ENCODE data around the gene GET4.

Gene GET4

DNA sequence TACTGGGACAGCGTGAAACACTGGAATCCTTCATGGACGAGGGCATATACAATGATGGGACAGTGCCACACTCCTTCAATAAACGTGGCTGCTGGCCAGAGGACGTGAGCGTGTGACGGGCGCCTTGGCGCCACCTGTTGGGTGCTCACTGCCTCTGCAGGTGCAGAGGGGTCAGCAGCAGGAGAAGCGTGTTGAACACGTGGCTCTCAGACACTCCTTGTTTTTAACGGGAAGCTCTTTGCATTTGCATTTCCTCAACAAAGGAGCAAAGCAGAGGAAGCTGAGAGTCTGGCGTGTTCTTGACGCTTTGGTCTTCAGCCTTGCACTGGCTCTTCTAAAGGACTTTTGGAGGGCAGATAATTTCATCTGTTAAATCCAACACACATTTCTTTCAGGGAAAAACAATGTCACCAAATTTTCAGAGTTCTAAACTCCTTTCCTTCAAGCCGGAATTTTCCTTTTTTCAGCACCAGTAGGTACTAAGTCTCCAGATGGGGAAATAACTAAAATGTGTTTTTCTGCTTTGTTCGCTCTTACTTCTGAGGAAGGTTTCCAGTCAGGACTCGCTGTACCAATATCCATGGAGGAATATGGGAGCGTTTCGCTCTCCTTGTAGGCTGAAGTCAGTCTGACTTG, 2.9 kb upstream of the GET4 start:
- peak; percentile 78 for DNase-seq

DNA sequence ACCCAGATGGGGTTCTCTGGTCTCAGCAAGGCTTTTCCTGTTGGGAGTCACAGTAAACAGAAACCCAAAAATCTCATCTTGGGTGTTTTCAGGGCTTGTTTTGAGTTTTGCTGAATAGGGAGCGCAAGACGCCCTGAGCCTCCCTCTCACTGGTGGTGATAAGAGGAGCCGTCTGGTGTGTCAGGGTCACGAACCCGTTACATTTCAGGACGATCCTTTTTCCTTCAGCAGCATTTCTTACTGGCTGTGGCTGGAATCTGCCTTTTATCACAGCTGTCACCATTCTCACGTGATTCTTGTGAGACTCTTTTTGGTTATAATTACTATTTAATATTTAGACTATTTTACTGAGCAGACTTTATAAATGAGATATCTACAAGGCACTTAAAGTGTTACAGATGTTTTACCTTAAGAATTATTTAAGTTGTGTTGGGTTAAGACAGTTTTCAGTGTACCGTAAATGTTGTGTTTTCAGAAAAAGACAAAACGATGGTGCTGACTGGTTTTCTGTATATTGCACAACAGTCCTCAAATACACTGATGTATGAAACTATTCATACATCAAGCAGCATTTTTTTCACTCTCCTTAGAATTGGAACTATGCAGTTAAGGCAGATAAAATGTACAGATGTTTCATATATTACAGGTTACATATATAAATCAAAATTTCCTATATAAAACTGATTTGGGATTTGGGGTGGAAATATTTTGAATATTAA, 2.2 kb upstream of the GET4 start:
- DNase-seq, result no peak

DNA sequence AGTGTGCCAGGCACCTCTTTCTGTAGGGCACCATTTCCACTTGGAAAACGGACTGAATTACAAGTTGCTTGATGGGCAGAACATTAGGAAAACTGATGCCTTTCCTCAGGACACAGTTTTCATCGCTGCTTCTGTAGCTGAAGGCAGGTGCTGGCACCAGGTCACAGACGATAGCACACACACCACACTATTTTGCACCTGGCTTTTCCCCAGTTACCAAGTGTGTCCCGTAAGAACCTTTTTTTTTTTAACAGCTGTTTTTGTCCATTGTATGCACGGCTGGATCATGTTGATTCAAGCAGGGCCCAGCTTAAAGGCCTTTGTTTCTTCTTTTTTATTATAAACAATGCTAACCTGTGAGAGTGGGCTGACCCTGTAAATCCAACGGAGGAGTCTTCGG, 1.3 kb upstream of the GET4 start:
- no peak for DNase-seq

DNA sequence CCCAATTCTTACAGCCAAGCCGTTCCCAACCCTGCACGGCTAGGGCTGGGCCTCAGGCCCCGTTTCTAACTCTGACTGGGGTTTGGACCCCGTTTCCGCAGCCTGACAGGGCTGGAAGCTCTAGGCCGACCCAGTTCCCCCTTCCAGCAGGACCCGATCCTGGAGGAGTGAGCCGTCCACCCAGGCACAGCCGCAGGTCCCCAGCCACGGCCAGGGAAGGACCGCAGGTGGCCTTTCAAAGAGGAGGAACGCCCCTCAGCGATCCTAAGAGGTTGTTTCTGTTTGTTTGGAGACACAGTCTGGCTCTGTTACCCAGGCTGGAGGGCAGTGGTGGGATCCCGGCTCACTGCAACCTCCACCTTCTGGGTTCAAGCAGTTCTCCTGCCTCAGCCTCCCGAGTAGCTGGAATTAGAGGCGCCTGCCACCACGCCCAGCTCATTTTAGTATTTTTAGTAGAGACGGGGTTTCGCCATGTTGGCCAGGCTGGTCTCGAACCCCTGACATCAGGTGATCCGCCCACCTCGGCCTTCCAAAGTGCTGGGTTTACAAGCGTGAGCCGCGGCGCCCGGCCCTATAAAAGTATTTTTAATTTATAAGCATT, 778 bp upstream of the GET4 start:
- no peak for DNase-seq

DNA sequence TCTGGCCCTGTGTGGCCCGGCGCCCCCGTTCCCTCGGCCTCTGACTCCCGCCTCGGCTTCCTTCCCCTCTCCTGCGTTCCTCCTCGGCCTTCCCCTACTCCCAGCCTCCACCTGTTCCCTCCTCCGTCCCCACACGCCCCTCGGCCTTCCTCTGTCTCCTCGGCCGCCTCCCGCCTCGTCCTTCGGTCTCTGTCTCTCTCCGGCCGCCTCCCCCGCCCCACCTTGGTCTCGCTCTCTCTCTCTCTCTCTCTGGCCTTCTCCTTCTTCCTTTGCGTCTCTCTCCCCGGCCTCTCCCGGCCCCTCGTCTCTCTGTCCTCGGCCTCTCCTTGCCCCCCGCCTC, 588 bp downstream of the GET4 start:
- peak; percentile 55 for DNase-seq

DNA sequence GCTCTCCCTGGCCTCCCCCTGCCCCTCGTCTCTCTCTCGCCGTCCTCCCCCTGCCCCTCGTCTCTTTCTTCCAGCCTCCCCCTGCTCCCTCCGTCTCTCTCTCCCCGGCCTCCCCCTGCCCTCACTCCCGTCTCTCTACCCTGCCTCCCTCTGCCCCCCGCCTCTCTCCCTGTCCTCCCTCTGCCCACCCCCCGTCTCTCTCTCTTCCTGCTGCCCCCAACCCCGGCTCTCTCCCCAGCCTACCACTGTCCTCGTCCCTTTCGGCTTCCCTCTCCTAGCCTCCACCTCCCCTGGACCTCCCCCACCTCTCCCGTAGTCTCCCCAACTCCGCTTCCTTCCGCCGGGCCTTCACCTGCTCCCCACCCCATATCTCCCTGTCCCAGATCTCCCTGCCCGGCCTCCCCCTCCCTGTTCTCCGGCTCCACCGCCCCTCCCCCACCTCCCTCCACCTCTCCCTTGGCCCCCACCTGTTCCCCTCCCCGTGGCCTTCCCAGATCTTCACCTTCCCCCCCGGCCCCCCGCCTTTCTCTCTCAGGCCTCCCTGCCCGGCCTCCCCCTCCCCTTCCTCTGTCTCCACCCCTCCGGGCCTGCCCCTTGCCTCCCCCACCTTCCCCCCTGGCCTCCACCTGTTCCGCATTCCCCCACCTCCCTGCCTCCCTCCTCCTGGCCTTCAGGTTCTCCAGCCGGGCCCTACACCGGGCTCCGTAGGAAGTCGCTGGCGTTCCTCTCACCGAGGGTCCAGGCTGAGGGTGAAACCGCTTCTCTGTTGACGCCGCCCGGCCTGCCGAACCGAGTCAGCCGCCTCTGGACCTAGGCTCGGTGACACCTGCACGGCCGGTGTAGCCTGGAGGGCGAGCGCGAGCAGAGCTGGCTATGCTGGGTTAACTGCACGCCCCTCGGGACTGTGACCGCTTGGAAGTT, 1.2 kb downstream of the GET4 start:
- DNase-seq, result no peak

DNA sequence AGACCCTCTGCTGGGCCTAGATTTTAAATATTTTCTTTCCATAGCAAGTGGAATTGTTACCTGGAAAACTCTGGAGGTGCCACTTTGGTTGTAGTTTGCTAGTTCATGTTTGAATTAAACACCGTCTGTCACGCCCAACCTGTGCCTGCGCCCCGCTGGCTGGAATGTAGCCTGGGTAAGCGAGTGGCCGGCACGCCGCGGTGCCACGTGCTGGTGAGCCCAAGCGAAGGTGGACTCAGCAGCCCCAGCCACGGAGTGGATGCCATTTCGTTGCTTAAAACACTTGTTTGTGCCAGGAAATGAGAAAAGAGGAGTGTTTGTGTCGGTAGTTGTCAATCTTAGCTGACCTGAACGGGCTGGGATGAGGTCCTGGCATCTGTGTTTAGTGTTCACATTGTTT, 2.7 kb downstream of the GET4 start:
- no peak for DNase-seq

DNA sequence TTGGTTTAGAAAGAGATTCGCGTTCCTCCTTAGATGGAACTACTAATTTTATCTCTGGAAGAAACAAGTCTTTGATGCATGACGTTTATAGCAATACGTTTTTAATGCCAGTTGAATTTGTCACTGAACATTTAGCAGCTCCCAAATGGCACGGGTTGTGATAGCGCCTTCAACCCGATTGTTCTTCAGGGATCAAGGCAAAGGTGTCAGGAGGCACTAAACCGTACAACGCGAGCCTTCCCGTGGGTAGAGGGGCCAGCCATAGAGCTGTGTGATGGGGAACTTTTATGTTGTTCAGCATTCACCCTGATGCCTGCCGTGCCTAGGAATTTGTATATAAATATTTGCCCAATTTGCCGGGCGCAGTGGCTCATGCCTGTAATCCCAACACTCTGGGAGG, 3.4 kb downstream of the GET4 start:
- no peak for DNase-seq

DNA sequence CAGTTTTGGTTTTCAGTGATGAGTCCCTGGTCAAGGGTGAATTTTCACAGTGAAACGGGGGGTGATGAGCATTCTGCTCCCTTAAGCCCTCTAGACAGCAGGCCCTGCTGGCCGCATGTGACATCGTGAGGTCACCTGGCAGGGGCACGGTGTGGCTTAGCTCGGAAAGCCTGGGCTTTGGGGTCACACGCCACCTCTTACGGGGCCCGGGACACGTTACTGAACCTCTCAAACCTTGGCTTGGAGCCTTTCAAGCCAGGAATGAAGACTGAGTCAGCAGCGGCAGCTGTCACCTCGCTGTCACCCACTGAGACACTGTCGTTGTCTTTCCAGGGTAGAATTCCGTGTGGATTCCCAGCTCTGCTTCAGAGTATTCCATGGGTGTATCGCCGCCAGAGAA, 4.1 kb downstream of the GET4 start:
- no peak for DNase-seq

DNA sequence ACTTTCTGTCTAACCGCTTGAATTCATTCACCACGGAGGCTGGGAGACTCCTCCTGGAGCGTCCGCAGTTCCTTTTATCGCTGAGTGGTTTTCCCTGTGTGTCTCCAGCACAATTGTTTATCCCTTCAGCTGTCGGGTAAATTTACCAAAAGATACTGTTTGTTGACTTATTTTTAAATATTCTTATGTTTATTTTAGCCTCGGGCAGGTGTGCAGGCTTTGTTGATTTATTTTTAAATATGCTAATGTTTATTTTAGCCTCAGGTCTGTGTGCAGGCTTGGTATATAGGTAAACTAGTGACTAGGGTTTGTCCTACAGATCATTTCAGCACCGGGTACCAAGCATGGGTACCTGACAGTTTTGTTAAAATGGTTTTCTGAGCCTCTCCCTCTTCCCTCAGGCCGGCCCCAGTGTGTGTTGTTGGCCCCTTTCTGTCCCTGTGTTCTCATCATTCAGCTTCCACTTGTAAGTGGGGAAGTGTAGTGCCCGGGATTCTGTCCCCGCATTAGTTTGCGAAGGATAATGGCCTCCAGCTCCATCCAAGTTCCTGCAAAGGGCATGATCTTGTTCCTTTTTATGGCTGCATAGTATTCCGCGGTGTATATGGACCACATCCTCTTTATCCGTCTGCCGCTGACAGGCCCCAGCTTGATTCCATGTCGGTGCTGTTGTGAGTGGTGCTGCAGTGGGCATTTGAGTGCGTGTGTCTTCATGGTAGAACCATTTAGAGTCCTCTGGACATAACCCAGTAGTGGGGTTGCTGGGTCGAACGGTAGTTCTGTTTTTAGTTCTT, 5.3 kb downstream of the GET4 start:
- DNase-seq, result no peak

DNA sequence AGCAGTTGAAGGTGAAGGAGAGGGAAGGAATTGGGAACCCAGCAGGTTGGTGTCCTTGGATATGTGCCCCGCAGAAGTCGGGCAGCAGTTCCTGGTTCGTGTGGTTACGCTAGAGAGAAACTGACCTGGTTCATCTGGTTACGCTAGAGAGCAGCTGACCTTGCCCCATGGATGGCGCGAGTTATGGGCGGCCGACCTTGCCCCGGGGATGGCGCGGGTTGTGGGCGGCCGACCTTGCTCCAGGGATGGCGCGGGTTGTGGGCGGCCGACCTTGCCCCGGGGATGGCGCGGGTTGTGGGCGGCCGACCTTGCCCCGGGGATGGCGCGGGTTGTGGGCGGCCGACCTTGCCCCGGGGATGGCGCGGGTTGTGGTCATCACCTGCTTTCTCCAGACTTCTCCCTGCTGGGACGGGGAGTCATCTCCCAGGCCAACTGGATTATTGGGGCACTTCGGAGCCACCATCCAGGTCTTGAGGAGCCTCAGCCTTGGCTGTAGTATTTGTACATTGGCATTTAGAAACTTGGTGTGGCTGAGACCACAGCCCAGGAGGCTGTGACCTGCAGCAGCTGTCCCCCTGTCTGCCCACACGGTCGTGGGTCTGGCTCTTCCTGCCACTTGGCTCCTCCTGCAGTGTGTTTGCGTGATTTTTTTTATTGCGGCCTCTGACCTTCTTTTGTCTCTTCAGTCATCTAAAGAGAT, 6.1 kb downstream of the GET4 start:
- DNase-seq, result no peak

DNA sequence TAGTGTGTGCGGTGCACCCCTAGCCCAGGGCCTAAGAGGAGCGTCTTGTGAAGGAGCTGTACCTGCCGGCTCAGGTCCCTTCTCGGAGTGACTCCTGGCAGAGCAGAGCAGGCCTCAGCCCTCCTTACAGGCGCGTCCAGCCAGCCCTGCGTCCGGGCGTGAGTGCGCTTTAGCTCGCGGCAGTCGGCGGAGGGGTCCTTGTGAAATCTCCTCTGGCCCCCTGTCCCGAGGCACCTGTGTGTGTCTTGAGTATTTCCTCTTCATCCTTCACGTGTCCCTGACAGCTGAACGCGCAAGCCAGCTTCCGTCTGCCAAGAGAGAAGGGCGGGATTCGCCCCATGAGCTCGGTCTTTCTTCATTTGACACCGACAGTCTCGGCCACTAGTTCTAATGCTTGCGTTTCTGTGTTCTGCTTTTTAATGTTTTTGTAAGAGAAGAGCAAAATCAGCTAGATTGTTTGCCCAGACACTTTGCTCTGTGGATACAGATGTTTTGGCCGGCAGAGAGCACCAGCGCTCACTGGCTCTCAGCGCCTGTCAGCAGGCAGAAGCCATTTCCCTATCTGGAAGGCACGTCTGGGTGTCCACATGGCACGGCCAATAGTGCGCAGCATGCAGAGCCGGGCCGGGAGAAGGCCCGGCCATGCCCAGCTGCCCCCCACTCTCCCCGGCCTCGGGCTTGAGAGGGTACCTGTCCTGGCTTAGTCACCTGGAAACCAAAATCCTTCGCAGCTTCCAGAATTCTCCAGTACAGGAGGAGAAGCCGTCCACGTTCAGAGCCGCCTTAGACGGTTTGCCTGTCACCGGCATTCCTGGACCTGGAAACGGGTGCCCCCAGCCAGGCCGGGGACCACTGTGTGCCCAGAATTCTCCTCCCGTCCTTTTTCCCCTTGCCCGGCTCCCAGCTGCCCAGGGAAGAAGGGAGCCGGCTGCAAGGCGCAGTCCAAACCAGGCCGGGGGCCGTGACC, 7.0 kb downstream of the GET4 start:
- no peak for DNase-seq

DNA sequence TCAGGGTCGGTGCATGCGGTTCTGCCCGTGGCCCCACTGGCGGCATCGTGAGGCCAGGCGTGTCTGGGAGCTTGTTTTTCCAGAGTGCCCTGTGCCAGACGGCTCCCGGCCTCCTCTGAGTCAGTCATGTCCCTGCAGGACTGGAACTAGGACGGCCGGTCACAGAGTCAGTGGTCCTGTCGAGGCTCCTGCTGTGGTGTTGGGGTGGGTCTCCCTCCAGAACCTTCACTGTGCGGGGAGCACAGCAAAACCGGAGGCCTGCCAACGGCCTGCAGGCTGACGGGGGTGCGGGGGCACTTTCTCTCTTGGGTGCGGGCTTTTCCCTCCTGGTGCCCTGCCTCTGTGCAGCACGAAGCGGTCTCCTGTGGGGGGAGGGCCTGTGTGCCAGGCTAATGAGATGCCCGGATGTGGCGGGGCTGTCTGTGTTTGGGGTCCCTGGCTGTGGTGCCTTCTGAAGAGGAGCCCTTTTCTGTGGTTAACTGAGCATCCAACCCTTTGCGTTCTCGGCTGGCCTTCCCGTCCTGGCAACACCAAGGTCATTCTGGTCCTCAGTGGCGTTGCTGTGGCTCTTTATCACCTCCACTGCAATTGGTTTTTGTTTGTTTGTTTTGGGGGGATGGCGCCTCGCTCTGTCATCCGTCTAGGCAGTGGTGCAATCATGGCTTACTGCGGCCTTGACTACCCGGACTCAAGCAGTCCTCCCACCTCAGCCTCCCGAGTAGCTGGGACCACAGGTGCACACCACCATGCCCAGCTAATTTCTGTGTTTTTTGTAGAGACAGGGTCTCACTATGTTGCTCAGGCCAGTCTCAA, 8.0 kb downstream of the GET4 start:
- DNase-seq, result no peak

DNA sequence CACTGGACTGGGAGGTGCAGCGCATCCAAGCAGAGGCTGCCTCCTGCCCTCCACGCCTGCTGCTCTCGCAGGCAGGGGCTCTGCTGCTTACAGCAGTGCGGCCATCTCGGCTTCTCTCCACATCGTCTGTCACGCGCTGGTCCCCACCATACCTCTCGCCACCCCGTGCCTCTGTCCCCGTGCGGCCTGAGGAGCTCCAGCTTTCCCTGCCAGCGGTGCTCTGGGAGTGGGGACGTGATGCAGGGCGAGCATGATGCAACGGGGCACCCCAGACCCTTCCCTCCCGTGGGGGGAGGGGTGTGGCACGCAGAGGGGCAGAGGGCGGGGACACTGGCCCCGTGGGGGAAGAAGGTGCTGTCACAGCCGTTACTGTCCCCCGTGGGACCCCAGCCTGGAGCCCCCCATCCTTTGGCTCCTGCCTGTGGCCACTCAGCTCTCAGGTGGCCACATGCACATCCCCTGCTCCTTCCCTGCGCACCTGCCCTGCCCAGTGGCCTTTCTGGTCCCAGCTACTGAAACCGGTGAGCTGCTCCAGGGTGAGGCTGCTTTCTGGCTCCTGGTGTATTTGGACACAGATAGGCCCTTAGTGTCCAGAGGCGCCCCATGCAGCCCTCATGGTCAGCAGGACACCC, 9.0 kb downstream of the GET4 start:
- no peak for DNase-seq

DNA sequence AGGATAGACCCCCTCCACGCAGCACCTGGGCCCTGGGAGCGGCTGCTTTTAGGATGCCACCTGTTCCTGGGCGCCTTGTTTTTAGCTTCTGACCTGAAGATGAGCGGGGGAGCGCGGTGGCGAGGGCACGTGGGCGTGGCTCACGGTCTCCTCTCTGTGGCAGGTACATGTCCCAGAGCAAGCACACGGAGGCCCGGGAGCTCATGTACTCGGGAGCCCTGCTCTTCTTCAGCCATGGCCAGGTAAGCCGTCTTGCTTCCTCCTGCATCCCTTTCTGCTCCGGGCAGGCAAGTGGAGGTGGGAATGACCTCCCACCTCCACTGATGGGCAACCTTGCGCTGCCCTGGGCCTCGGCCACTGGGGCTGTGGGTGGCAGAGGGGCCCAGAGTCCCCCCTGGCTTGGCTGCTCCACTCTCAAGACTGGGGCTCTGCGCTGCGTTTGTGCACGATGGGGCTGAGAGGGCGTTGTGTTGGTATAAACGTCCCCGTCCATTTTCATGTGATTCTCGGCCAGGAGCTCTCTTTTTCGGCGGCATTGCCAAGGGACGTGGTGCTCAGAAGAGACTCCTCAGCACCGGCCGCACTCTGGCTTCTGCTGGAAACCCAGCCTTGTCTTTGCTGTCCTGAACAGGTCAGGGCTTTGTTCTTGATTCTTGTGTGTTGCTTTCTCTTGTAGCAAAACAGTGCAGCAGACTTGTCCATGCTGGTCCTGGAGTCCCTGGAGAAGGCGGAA, 9.7 kb downstream of the GET4 start:
- DNase-seq, result no peak

DNA sequence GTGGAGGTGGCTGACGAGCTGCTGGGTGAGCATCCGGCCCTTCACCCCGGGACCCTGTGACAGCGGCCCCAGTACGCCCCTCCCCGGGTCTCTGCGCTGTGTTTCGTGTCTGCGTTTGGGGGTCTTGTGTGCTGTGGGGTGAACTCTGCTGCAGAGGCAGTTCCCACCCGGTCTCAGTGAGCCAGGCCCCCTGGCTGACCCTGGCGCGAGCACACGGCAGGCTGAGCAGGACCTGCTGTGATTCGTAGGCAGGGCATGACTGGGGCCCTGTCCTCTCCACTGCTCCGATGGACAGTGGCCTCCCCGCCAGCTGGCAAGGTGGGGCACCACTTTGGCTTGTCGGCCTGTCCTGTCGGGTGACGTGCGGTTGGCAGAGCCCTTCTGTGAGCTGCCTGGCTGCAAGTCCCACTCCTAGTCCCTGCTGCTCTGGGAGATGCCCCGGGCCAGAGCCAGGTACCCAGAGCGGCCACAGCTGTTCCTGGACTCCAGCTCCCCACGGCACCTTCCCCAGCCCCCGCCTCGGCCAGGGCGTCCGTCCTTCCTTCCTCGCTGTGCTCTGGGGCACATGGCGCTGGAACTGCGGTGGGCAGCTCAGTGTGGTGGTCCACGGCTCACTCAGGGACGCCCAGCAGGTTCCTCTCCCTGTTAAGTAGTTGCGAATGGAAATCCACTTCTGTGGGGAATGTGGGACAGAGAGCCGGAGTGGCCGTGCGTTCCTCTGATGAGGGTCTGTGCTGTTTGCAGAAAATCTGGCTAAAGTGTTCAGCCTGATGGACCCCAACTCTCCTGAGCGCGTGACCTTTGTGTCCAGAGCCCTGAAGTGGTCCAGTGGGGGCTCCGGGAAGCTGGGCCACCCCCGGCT, 10.5 kb downstream of the GET4 start:
- DNase-seq, result no peak

DNA sequence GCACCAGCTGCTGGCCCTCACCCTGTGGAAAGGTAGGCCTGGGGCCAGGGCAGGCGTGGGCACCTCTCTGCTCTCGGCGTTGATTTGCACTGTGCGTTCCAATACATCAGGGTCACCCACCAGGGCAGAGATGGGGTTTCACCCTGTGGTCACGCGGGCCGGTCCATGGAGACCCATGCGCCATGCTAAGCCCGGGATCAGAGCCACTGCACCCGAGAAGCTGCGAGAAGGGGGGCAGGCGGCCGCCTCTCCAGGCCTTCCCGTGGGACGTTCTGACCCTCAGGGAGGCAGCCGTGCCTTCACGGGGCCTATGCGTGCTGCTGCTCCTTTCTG, 11.1 kb downstream of the GET4 start:
- no peak for DNase-seq
